IMR-90 (cell line): ENCODE data around the gene SLC25A21. TPM values are rescaled to one million over a fixed set of nuclear protein-coding genes. Genes with fewer than 3 reads are reported as not detected.

Experiments used
- ATAC-seq: fragments of 200-7000 bp; cut with Tn5 transposase; 2 replicates; pipeline ENCODE4 v1.9.1; 2020; ENCODE audit warnings: low read depth, mild to moderate bottlenecking, moderate library complexity
- BruUV-seq: library from RNA; stranded (reverse); fragments of 400-500 nt; replicated peaks from 2 replicates; lab custom pipeline; 2021; lab: Mats Ljungman, UMichigan
- CTCF ChIA-PET: fragments of 300-600 bp; formaldehyde crosslinking; extraction: SDS; loops from one replicate; lab custom pipeline; 2021; ENCODE audit warnings: antibody characterized with exemption; lab: Yijun Ruan, JAX
- POLR2A ChIA-PET: fragments of 300-600 bp; sonication (Branson Sonifier 250); formaldehyde crosslinking; loops from one replicate; lab custom pipeline; 2022; ENCODE audit warnings: antibody characterized with exemption; ENCODE audit not compliant: unreplicated experiment; lab: Charles Lee
- DNase-seq: peaks from one replicate; pipeline ENCODE4 v3.0.0; 2013
- H2AFZ ChIP-seq: replicated peaks from 2 replicates; pipeline ENCODE3; 2013; ENCODE audit warnings: low read length, mild to moderate bottlenecking; ENCODE audit not compliant: poor library complexity
- H2AK5ac ChIP-seq: 2 replicates; pipeline ENCODE4 v1.6.1; 2013; ENCODE audit warnings: low read depth, low read length, inconsistent platforms
- H2AK9ac ChIP-seq: replicated peaks from 2 replicates; pipeline ENCODE3; 2013; ENCODE audit warnings: mild to moderate bottlenecking, low read depth, low read length, moderate library complexity; ENCODE audit not compliant: poor library complexity
- H2BK120ac ChIP-seq: 2 replicates; pipeline ENCODE4 v1.6.1; 2013; ENCODE audit warnings: low read depth, low read length, inconsistent platforms
- H2BK15ac ChIP-seq: 3 replicates; pipeline ENCODE4 v1.6.1; 2013; ENCODE audit warnings: low read depth, low read length, inconsistent platforms
- H2BK20ac ChIP-seq: 2 replicates; pipeline ENCODE4 v1.6.1; 2013; ENCODE audit warnings: low read depth, mild to moderate bottlenecking, inconsistent platforms, low read length, moderate library complexity
- H2BK5ac ChIP-seq: 2 replicates; pipeline ENCODE4 v1.6.1; 2013; ENCODE audit warnings: mild to moderate bottlenecking, low read depth, low read length, inconsistent platforms; ENCODE audit not compliant: poor library complexity, severe bottlenecking
- H3K14ac ChIP-seq: replicated peaks from 2 replicates; pipeline ENCODE4 v1.6.1; 2013; ENCODE audit warnings: low read depth, low read length, inconsistent platforms
- H3K18ac ChIP-seq: 2 replicates; pipeline ENCODE4 v1.6.1; 2013; ENCODE audit warnings: low read depth, low read length, control low read depth
- H3K23ac ChIP-seq: 2 replicates; pipeline ENCODE4 v1.6.1; 2013; ENCODE audit warnings: low read depth, low read length, inconsistent platforms
- H3K27ac ChIP-seq: 2 replicates; pipeline ENCODE4 v1.5.1; 2013; ENCODE audit warnings: mild to moderate bottlenecking, control low read depth, low read length; ENCODE audit not compliant: insufficient read depth
- H3K27me3 ChIP-seq: 2 replicates; pipeline ENCODE4 v1.6.1; 2013; ENCODE audit warnings: low read length; ENCODE audit not compliant: control insufficient read depth, insufficient read depth
- H3K36me3 ChIP-seq: 2 replicates; pipeline ENCODE4 v1.6.1; 2013; ENCODE audit warnings: low read length, mixed read lengths; ENCODE audit not compliant: control insufficient read depth, insufficient read depth
- H3K4ac ChIP-seq: 2 replicates; pipeline ENCODE4 v1.6.1; 2013; ENCODE audit warnings: low read depth, low read length, inconsistent platforms
- H3K4me1 ChIP-seq: 2 replicates; pipeline ENCODE4 v1.6.1; 2013; ENCODE audit warnings: low read length, mixed read lengths; ENCODE audit not compliant: control insufficient read depth, insufficient read depth
- H3K4me2 ChIP-seq: 2 replicates; pipeline ENCODE4 v1.6.1; 2013; ENCODE audit warnings: low read depth, mild to moderate bottlenecking, control low read depth, low read length, moderate library complexity
- H3K4me3 ChIP-seq: 2 replicates; pipeline ENCODE4 v1.5.1; 2013; ENCODE audit warnings: low read depth, mild to moderate bottlenecking, control low read depth, low read length, moderate library complexity; ENCODE audit not compliant: insufficient read depth
- H3K56ac ChIP-seq: 2 replicates; pipeline ENCODE4 v1.6.1; 2013; ENCODE audit warnings: low read length, inconsistent platforms; ENCODE audit not compliant: insufficient read depth; ENCODE audit errors: extremely low read depth
- H3K79me1 ChIP-seq, 2 experiments: 2 replicates each; pipeline ENCODE4 v1.6.1; 2013; ENCODE audit warnings: low read length in 2 of 2, inconsistent platforms in 1 of 2, low read depth in 1 of 2
- H3K9ac ChIP-seq: 2 replicates; pipeline ENCODE4 v1.6.1; 2013; ENCODE audit warnings: low read depth, low read length, control low read depth
- H3K9me1 ChIP-seq: 2 replicates; pipeline ENCODE4 v1.6.1; 2013; ENCODE audit warnings: low read length, inconsistent platforms; ENCODE audit not compliant: insufficient read depth
- H3K9me3 ChIP-seq: 2 replicates; pipeline ENCODE4 v1.6.1; 2013; ENCODE audit warnings: low read length; ENCODE audit not compliant: control insufficient read depth, insufficient read depth
- H4K20me1 ChIP-seq: 2 replicates; pipeline ENCODE4 v1.6.1; 2013; ENCODE audit warnings: low read length, inconsistent platforms; ENCODE audit not compliant: insufficient read depth
- H4K5ac ChIP-seq: 2 replicates; pipeline ENCODE4 v1.6.1; 2013; ENCODE audit warnings: mild to moderate bottlenecking, low read depth, low read length, control low read depth
- H4K8ac ChIP-seq, 2 experiments: 2 replicates each; pipeline ENCODE4 v1.6.1; 2013; ENCODE audit warnings: low read depth in 2 of 2, low read length in 2 of 2, control low read depth in 1 of 2, inconsistent platforms in 1 of 2
- H4K91ac ChIP-seq: 2 replicates; pipeline ENCODE4 v1.6.1; 2013; ENCODE audit warnings: low read depth, low read length, inconsistent platforms; ENCODE audit not compliant: insufficient read depth
- BHLHE40 ChIP-seq: fragments of 150-350 bp; IDR thresholded peaks from 2 replicates; pipeline ENCODE4 v1.6.1; 2016; ENCODE audit warnings: mild to moderate bottlenecking, low read depth, low read length
- CEBPB ChIP-seq: IDR thresholded peaks from 2 replicates; pipeline ENCODE4 v1.6.1; 2012; ENCODE audit warnings: low read depth, low read length, improper control_type of control experiment
- CHD1 ChIP-seq: IDR thresholded peaks from 2 replicates; pipeline ENCODE4 v1.6.1; 2012; ENCODE audit warnings: low read depth, low read length, improper control_type of control experiment
- CTCF ChIP-seq: conservative IDR thresholded peaks from 2 replicates; pipeline ENCODE4 v1.5.1; 2012; ENCODE audit warnings: mild to moderate bottlenecking, low read depth, low read length, improper control_type of control experiment
- ELK1 ChIP-seq: fragments of 150-350 bp; IDR thresholded peaks from 2 replicates; pipeline ENCODE4 v1.6.1; 2016; ENCODE audit warnings: low read depth, mild to moderate bottlenecking, low read length, moderate library complexity, borderline replicate concordance
- NFE2L2 ChIP-seq: fragments of 150-350 bp; IDR thresholded peaks from 2 replicates; pipeline ENCODE4 v1.6.1; 2016; ENCODE audit warnings: low read depth, mild to moderate bottlenecking, low read length
- POLR2A ChIP-seq: IDR thresholded peaks from 2 replicates; pipeline ENCODE4 v1.6.1; 2012; ENCODE audit warnings: mild to moderate bottlenecking, low read depth, low read length
- RAD21 ChIP-seq: IDR thresholded peaks from 2 replicates; pipeline ENCODE4 v1.6.1; 2012; ENCODE audit warnings: low read length, improper control_type of control experiment
- RCOR1 ChIP-seq: IDR thresholded peaks from 2 replicates; pipeline ENCODE4 v1.6.1; 2012; ENCODE audit warnings: mild to moderate bottlenecking, low read length, improper control_type of control experiment; ENCODE audit not compliant: insufficient replicate concordance
- RFX5 ChIP-seq: IDR thresholded peaks from 2 replicates; pipeline ENCODE4 v1.8.0; 2012; ENCODE audit warnings: low read depth, mild to moderate bottlenecking, low read length, moderate library complexity
- USF2 ChIP-seq: fragments of 150-350 bp; IDR thresholded peaks from 2 replicates; pipeline ENCODE4 v1.6.1; 2017; ENCODE audit warnings: mild to moderate bottlenecking, antibody characterized with exemption, low read length, low read depth
- dilution Hi-C: fragments of 300-500 bp; cut with HindIII; formaldehyde crosslinking; loops from one replicate; pipeline ENCODE4 v1.14.3; 2018; ENCODE audit warnings: low sequenced_read_pairs; ENCODE audit not compliant: unreplicated experiment
- in situ Hi-C: fragments of 300-500 bp; cut with MboI; formaldehyde crosslinking; loops from 3 replicates; pipeline ENCODE4 v1.14.3; 2019; ENCODE audit warnings: low sequenced_read_pairs, inconsistent platforms, mixed read lengths
- intact Hi-C: fragments of 100-400 bp; cut with micrococcal nuclease; formaldehyde crosslinking; loops from 2 replicates; pipeline ENCODE4 v1.10.0; 2022
- polyA plus RNA-seq, 3 experiments: library from polyadenylated mRNA; depleted of rRNA; stranded (reverse); fragments of >200 nt; gene quantifications; 2 replicates each; pipeline ENCODE4 v1.2.3, GENCODE V29; 2012; ENCODE audit warnings: low replicate concordance in 1 of 3
- total RNA-seq: library from RNA; depleted of rRNA; stranded (reverse); fragments of >200 nt; gene quantifications from 2 replicates; pipeline ENCODE4 v1.2.3, GENCODE V29; 2012

Gene SLC25A21
- total and polyA plus RNA-seq, 2 of the 4 experiments (the other 2 are of a cell fraction) = 0.62 to 0.90 TPM

DNA sequence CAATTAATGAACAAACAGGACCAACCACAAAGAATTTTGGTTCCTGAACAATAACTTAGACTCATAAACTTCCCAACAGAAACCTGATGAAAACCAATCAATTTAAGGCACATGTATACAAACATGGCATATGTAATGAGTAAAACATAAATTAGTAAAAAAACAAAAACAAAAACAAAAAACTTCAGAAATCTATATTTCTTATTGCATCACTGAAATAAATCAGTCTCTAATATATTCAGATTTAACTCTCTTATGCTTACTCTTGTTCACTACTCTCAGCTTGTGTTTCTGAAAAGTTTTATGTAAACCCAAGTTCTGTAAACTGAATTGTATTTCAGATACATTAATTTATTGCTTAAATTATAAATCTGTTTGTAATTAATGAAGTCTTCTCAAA is 233.7 kb downstream of the SLC25A21 start:
- H2BK15ac ChIP-seq = no peak overlapping the region

More for the DNA sequence above, 233.7 kb downstream of the SLC25A21 start:
- DNase-seq (no peak), ATAC-seq (no peak)
- no peak overlapping the region for H4K8ac ChIP-seq
- H3K4me1 ChIP-seq = no peaks in the 10 kb centered on the region
- H2AFZ ChIP-seq = no peak overlapping the region
- no peak overlapping the region for H2BK120ac ChIP-seq
- no peak overlapping the region for H3K18ac ChIP-seq
- H3K56ac ChIP-seq = no peak overlapping the region
- dilution Hi-C loops (no loop called here), in situ Hi-C loops (no loop called here), intact Hi-C loops (no loop called here)
- no TSS peak for BruUV-seq
- H3K14ac ChIP-seq = no peak overlapping the region
- no peak overlapping the region for H3K27ac ChIP-seq
- H2AK9ac ChIP-seq = no peak overlapping the region
- H3K9me3 ChIP-seq = no peaks in the 10 kb centered on the region
- H3K4ac ChIP-seq = no peak overlapping the region
- no peak overlapping the region for H3K23ac ChIP-seq
- H3K4me3 ChIP-seq = no peak overlapping the region
- TF ChIP-seq CTCF = no peak
- no peak for TF ChIP-seq CHD1
- no peak for TF ChIP-seq POLR2A
- no peak for TF ChIP-seq BHLHE40
- no peak for TF ChIP-seq USF2
- no peak for TF ChIP-seq RFX5
- no peak for TF ChIP-seq CEBPB
- TF ChIP-seq RAD21 = no peak
- no peak for TF ChIP-seq RCOR1
- no peak for TF ChIP-seq ELK1
- TF ChIP-seq NFE2L2 = no peak
- H4K91ac ChIP-seq = no peak overlapping the region
- H3K9me1 ChIP-seq = 0 out of 2 replicates have a peak, but pooled peaks cover 4% of the 10 kb centered on the region
- no peaks in the 10 kb centered on the region for H3K27me3 ChIP-seq
- no peaks in the 10 kb centered on the region; a peak in 1 of 4 replicates for H3K79me1 ChIP-seq
- H2BK5ac ChIP-seq = no peak overlapping the region
- no peak overlapping the region for H3K9ac ChIP-seq
- H4K5ac ChIP-seq = no peak overlapping the region
- no peak overlapping the region for H2BK20ac ChIP-seq
- no peaks in the 10 kb centered on the region for H4K20me1 ChIP-seq
- no peaks in the 10 kb centered on the region for H3K36me3 ChIP-seq
- no peak overlapping the region for H2AK5ac ChIP-seq
- H3K4me2 ChIP-seq = no peak overlapping the region
- ChIA-PET POLR2A (no interaction called here), CTCF (interaction anchor here (2.2 kb wide), 1 partner anchor 179 kb away, joined by 5 read pairs; no protein-coding TSS in a partner anchor)
